Posterior vena cava (tissue), 2 donors: Measurements from ENCODE around the gene NIBAN1. TPM values are rescaled to one million over a fixed set of nuclear protein-coding genes. Genes with fewer than 3 reads are reported as not detected.

ENCODE experiments used
- total RNA-seq, 2 donors: library from RNA; stranded (reverse); fragmentation: NEBNext Ultra II Directional; extraction: Animal tissue kit (Norgen Biotek cat#: 25700); gene quantifications; one replicate each; pipeline ENCODE4 v1.2.1, GENCODE V29; 2021
- donor health status: DM: yes; HTN: yes; CAD: no.
- donor health status: DM: yes; HTN: yes; CAD: no.

Gene NIBAN1
- total RNA-seq, 2 donors from 2014 or later = 145 to 234 TPM

Other genes starting within 250 kb of the NIBAN1 start
- gene EDEM3, start 219.7 kb downstream of the NIBAN1 start, total RNA-seq = 10 to 100 TPM; 39.3 to 41.6 TPM
- 10 to 100 TPM; 15.3 to 15.4 TPM for gene RNF2, start 71.0 kb upstream of the NIBAN1 start, total RNA-seq
- gene TRMT1L, start 182.4 kb upstream of the NIBAN1 start, total RNA-seq = 10 to 100 TPM; 12.5 to 16.9 TPM
- 1 to 10 TPM; 6.6 to 7.7 TPM for gene SWT1, start 182.7 kb upstream of the NIBAN1 start, total RNA-seq